ENCODE results near the gene TSHZ2.
"Not testable (repeated sequence)": the region's sequence is repeated elsewhere in the genome, so short reads cannot be mapped to it uniquely, and the experiment has no call there.

Gene TSHZ2

DNA sequence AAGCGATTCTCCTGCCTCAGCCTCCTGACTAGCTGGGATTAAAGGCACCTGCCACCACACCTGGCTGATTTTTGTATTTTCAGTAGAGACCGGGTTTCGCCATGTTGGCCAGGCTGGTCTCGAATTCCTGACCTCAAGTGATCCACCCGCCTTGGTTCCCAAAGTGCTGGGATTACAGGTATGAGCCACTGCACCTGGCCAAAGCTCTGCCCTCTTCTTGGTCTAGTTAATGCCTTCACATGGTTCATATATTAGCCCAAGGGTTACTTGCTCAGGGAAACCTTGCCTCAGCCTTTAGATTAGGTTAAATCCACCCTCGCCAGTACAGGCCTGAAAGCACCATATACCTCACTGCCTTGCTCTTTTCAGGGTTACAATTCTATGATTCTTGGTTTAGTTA lies 26.1 kb downstream of the TSHZ2 start:
- DNase-seq, result no peak

GRCh38 chr20:52999040-52999439 lies 26.9 kb downstream of the TSHZ2 start:
- DNase-seq, result no peak

- DNase-seq, result no peak
These were observed 29.5 kb downstream of the TSHZ2 start for GRCh38 chr20:53001498-53002301.

DNA sequence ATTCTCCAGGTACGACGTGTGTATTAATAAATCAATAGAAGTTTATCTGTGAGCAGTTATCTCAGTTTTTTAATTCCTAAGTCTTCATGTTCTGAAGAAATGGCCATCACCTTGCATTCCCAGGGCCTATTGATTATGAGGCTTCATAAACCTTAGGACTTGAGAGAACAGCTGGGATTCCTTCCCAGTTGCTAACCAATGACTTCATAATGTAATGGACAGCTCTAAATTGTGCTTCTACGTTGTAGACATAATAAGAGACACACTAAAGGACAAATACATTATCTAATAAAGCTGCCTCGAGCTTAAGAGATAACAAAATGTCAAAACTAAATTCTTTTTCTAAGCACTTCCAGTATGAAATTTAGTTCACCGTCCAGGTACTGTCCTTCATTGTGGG lies 30.6 kb downstream of the TSHZ2 start:
- DNase-seq, result no peak

DNA sequence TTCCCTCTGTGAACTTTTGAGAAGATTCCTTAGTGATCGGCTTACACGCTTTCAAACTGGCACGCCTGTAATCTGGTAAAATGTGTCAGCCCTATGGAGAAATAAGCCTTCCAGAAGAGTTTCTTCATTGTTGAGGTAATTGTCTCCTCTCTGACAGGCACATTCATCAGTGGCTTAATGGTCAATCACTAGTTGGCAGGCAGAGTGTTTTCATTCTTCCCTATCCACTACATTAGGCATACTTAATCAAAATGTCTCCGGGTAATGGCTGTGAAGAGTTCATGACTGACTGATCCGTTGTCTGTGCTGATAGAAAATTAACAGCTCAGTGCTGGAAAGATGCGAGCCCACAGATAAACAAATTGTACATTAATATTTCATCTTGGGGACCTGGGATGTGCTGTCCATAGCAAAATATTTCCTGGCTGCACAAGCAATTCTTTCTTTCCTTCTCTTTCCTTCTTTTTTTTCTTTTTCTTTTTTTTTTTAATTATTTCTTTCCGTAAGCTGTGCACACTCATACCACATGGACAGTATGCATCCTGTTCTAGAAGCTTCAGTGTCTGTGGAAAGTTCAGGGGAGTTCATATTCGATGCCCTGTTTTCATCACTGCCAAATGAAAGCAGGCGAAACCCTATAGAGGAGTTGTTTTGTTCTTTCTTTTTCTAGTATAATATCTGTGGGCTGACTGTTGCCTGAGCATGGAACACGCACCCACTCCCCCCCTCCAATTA lies 31.4 kb downstream of the TSHZ2 start:
- no peak for DNase-seq

DNA sequence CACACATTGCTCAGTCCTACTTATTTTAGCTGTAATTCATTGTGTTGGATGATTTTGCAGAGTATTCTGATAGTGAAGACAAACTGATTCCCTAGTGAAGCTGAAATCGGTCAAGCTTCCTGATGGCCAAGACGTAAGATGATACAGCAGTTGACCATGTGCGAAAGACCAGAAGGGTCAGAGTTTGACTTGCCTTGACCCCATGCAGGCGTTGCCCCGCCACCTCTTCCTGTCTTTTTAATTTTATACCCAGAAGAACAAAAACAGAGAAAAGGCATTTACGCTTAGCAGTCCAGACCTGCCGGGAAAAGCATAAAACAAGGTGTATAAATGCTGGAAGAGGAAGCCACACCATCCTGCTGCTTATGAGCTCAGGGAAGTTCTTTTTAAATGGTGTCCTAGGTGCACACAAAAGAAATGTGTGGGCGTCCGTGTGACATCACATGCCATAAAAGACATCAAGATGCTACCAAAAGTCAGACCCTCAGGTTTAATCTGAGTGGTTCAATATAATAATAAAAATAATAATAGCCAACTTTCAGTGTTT lies 32.2 kb downstream of the TSHZ2 start:
- no peak for DNase-seq

GRCh38 chr20:53009979-53010735 lies 38.0 kb downstream of the TSHZ2 start:
- DNase-seq, result no peak

DNA sequence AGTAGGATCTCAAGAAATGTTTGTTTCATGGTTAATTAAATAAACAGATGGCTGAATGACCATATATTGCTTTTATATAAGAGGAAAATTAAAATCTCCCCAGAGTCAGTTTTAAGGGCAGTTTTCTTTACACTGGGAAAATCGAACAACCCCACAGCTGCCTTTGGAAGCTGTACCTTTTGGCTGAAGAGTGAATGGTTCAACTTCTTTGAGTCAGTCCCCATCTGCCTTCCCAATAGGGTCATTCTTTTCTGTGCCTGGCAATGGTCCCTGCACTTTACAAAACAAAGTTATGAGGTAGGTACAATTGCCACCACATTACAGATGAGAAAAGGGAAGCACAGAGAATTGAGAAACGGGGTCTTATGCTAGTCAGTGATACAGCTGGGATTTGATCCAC lies 39.5 kb downstream of the TSHZ2 start:
- no peak for DNase-seq

DNA sequence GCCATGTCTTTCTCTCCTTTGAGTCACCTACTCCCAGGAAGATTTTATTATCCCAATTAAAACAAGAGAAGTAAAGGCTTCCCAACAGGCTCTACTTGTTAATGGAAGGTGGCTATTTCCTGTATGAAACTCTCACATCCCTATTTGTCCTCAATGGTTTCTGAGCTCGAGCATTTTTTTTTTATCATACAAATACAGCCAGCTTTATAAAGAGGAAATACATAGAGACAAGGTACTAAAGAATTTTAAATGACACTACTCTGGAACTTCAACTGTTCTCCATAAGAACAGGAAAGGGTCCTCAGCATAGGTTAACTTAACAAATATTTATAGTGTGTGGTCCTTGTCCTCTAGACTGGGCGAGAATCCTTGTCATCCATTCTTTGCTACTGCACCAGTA lies 41.0 kb downstream of the TSHZ2 start:
- no peak for DNase-seq

DNA sequence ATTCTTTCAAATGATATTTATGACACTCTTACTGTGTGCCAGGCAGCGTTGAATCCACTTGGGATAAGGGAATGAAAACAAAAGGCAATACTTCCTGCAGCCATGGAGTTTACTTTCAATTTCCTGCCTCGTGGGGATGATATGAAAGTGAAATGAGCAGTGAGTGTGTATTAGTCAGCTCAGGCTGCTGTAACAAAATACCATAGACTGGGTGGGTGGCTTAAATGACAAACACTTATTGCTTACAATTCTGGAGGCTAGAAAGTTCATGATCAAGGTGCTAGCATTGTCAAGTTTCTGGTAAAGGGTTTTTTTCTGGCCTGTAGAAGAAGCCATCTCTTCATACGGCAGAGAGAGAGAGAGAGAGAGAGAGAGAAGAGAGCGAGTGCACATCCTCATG lies 41.7 kb downstream of the TSHZ2 start:
- DNase-seq, result no peak

DNA sequence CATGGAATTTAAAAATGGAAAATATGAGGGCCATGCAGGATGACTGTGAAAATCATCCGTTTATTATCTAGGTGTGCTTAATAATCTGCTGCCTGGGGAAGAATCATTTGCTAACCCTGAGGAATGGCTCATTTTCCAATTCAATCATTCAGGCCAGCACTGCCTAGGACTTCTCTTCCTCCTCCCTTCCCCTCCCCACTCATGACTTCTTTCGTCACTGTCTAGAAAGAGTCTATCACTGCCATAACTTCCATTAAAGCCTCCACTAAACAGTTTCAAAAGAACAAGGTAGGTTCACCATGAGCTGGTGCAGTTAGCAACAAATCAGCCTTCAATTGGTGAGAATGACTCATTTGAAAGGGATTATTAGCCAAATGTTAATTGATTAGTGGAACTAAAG lies 43.9 kb downstream of the TSHZ2 start:
- no peak for DNase-seq

DNA sequence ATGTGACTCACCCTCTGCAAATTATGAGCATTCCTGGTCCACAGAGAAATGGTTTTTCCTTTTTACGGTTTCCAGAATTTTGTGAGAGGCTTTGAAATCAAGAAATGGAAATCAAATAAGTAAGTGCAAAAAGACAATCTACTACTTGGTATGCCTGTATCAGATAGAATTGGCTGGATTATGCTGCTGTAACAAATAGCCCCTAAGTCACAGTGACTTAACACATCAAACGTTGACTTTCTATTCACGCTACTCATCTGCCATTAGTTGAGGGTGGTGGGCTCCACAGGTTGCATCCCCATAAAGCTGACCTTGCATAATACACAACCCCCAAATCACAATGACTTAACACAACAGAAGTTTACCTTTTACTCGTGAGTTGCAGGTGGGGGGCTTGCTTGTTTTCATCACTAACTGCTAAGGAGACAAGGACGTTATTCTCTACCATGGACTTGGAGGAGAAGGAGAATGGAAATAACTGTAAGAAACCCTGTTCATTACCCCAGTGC lies 44.4 kb downstream of the TSHZ2 start:
- no peak for DNase-seq

- DNase-seq, result no peak
These were observed 45.0 kb downstream of the TSHZ2 start for GRCh38 chr20:53017206-53017605.

GRCh38 chr20:53019464-53019863 lies 47.3 kb downstream of the TSHZ2 start:
- no peak for DNase-seq

- DNase-seq, result no peak
These were observed 48.2 kb downstream of the TSHZ2 start for GRCh38 chr20:53020376-53020775.

DNA sequence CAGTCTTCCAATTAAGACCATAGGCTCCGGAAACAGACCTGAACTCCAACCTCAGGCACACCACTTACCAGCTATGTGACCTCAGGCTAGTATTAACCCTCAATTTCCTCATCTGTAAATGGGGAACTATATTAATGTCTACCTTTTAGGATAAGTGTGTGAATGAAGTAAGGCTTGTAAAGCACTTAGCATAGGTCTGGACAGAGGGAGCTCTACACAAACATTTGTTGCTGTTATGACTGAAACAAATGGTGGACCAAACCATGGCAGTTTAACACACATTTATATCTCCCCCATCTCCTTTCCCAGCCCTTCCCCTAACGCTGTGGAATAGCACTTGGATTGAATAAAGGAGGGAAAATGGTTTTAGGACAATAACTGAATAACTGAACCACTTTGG lies 48.7 kb downstream of the TSHZ2 start:
- no peak for DNase-seq

DNA sequence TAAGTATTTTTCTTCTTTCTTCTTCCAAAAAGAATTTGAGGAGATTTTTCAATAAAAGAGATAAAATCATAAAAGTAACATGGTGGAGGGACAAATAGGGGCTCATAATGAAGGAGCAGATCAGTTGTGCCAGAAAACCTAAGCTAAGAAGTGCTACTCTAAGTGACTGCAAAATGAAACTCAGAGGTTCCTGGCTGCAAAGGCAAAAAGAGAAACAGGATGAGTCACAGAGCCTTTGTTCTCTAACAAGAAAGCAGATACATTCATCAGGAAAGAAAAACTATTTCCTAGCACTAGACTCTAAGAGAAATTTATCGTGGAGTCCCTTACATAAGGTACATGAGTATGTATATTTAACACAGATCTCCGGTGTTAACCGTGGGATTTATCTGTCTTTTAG lies 49.8 kb downstream of the TSHZ2 start:
- no peak for DNase-seq

- no peak for DNase-seq
These were observed 51.8 kb downstream of the TSHZ2 start for GRCh38 chr20:53023732-53024520.

DNA sequence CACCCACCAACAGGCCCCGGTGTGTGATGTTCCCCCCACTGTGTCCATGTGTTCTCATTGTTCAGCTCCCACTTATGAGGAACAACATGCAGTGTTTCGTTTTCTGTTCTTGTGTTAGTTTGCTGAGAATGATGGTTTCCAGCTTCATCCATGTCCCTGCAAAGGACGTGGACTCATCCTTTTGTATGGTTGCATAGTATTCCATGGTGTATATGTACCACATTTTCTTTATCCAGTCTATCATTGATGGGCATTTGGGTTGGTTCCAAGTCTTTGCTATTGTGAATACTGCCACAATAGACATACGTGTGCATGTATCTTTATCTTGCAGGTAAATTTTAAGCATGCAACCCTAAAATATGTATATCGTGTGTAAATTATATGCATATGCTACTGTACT lies 52.5 kb downstream of the TSHZ2 start:
- not testable (repeated sequence) for DNase-seq

DNA sequence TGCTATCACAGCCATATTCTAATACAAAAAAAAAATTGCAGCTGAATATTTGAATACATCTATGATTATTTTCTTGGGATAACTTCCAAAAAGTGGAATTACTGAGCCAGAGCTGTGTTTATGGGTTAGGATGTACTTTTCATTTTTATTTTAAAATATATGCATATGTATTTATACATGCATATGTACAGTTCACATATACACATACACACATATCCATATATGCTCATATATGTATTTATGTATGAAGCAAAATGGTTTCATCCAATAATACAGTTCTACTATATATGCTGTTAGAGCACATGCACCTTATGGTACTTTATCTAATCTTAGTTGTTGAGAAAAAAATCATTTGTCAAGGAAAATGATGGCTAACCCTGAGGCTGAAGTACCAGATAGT lies 54.9 kb downstream of the TSHZ2 start:
- no peak for DNase-seq

GRCh38 chr20:53028337-53029007 lies 56.3 kb downstream of the TSHZ2 start:
- no peak for DNase-seq

GRCh38 chr20:53030061-53030460 lies 57.9 kb downstream of the TSHZ2 start:
- DNase-seq, result no peak

All from HCEC 1CT (cell line).